GM12873 (cell line): ENCODE data around the gene LRRC4.

Source experiments
- TF ChIP-seq, protein P1 (sequence below): IDR thresholded peaks from 2 replicates; pipeline ENCODE4 v1.5.1; 2012; ENCODE audit warnings: low read depth, mild to moderate bottlenecking, moderate library complexity, low read length, control low read depth; ENCODE audit not compliant: insufficient read depth; ENCODE audit errors: missing control alignments

Gene LRRC4

DNA sequence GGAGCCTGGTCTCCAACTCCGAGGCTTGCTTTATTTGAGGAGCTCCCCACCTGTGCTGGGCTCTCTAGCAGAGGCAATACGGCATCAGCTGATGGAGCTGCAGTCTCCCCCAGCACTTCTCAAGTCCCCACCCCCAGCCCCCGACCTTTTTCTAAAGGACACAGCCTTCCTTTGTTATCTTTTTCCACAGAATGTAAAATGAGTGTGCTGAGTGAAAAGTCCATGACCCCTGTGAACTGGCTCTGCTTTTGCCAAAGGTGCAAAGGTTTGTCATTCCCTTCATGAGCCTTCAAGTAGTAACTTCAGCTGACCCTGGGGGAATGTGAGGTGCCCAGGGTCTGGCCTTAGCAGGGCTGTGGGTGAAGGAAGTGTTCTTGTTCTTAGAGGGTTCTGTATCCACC lies 25.5 kb downstream of the LRRC4 start:
- TF ChIP-seq, protein P1, sequence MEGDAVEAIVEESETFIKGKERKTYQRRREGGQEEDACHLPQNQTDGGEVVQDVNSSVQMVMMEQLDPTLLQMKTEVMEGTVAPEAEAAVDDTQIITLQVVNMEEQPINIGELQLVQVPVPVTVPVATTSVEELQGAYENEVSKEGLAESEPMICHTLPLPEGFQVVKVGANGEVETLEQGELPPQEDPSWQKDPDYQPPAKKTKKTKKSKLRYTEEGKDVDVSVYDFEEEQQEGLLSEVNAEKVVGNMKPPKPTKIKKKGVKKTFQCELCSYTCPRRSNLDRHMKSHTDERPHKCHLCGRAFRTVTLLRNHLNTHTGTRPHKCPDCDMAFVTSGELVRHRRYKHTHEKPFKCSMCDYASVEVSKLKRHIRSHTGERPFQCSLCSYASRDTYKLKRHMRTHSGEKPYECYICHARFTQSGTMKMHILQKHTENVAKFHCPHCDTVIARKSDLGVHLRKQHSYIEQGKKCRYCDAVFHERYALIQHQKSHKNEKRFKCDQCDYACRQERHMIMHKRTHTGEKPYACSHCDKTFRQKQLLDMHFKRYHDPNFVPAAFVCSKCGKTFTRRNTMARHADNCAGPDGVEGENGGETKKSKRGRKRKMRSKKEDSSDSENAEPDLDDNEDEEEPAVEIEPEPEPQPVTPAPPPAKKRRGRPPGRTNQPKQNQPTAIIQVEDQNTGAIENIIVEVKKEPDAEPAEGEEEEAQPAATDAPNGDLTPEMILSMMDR, result no peak

DNA sequence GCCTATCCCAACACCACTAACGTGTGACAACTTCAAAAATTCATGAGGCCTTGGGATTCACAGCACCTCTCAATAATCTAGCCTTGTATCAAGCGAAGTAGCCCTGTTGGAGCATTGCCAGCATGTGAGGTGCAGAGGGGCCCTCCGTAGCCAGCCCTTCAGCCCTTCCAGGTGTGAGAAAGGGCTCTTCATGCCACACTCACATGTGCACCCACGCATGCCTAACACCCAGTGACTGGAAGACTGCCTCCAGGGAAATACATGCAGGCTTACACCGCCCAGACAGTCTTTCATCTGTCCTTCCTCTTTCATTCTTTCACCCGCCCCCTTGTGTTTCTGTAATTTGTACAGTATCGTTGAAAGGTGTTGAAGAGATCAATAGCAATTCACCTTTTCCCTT lies 26.1 kb downstream of the LRRC4 start:
- TF ChIP-seq, protein P1, result no peak

DNA sequence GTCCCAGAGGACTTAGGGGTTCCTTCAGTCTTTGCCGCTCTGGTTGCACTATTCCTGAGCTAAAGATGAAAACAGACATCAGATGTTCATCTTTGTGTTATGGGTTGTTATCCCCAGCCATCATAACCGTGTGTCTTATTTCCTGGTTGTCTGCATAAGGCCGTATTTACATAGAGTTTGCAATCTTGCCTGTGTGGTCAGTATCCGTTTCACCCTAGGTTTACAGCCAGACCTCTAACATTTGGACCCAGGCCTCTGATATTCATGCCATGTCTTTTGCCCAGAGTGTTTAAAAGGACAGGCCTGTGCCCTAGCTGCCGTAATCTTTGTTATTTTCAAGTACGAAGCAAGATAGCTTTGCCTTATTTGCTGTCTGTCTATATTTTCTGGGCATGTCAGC lies 26.6 kb downstream of the LRRC4 start:
- TF ChIP-seq, protein P1, result no peak

DNA sequence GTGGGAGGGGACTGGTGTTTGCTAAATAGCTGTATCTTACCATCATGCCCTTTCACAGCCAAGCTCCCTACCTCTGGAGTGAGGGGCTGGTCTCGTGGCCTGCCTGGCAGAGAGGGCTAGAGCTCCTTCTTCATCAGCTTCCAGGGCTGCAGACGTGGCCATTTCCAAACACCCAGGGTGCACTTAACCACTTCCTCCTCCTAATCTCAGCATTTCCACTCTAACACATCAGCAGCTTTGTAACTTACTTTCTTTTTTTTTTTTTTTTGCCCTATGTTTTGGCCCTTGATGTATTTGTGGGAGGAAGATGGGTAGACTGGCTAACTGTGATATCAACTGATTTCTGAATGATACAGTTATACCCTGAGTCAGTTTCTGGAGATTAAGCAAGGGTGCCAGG lies 27.4 kb downstream of the LRRC4 start:
- TF ChIP-seq, protein P1, result no peak

DNA sequence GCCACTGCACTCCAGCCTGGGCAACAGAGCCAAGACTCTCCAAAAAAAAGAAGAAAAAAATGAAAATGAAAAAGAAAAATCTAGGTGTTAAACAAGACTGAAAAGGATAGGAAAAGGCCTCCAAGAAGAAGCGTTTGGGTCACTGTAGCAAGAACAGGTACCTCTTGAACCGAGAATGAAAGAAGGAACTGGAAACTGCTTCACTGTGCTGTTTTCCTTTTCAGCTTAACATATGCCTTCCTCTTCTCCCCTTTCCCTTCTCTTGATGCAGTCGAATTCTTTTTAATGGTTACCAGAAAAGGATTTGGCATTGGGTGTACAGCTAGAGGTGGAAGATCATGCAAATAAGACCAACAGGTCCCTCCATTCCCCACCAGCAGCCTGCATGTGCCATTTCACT lies 28.1 kb downstream of the LRRC4 start:
- TF ChIP-seq, protein P1, result no peak

DNA sequence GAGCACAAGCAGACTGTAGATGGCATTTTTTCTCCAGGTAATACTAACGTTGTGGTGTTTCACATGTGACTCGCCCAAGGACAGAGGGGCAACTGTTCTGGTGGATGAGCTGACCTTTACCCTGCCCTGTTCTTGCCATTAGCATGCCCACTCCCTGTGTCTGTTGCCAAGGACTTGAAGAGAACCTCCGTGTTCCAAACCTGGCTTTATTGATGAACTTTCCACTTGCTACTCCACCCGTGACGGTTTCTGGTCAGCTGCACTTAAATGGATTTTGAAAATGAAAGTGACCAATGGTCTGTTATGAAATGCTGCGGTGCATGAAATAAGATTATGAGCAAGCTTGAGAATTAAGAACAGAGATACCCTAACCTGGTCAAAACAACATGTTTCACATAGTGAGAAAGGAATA lies 30.4 kb downstream of the LRRC4 start:
- TF ChIP-seq, protein P1, result no peak

DNA sequence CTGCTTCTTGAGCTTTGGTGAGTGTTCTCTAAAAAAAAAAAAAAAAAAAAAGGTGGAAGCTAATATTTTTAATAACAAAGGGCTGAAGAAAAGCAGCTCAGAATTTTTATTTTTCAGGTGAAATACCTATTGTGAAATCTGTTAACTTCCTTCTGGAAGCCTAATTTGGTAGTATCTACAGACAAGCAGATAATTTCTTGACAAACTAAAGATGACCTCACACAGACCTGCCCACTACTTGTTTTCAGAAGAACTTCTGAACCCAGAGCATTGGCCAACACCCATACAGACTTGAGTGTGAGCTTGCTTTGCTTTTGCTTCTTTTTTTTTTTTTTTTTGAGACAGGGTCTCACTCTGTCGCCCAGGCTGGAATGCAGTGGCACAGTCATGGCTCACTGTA lies 31.2 kb downstream of the LRRC4 start:
- TF ChIP-seq, protein P1, result no peak
